IMR-90 (cell line): Measurements from ENCODE around the gene CEP126. TPM values are rescaled to one million over a fixed set of nuclear protein-coding genes. Genes with fewer than 3 reads are reported as not detected.
A peak's percentile ranks its signal among the peaks of the same experiment; 100 is the strongest.

Experiments used
- ATAC-seq: fragments of 200-7000 bp; cut with Tn5 transposase; 2 replicates; pipeline ENCODE4 v1.9.1; 2020; ENCODE audit warnings: low read depth, mild to moderate bottlenecking, moderate library complexity
- BruUV-seq: library from RNA; stranded (reverse); fragments of 400-500 nt; replicated peaks from 2 replicates; lab custom pipeline; 2021; lab: Mats Ljungman, UMichigan
- CTCF ChIA-PET: fragments of 300-600 bp; formaldehyde crosslinking; extraction: SDS; loops from one replicate; lab custom pipeline; 2021; ENCODE audit warnings: antibody characterized with exemption; lab: Yijun Ruan, JAX
- POLR2A ChIA-PET: fragments of 300-600 bp; sonication (Branson Sonifier 250); formaldehyde crosslinking; loops from one replicate; lab custom pipeline; 2022; ENCODE audit warnings: antibody characterized with exemption; ENCODE audit not compliant: unreplicated experiment; lab: Charles Lee
- DNase-seq: peaks from one replicate; pipeline ENCODE4 v3.0.0; 2013
- H2AFZ ChIP-seq: replicated peaks from 2 replicates; pipeline ENCODE3; 2013; ENCODE audit warnings: low read length, mild to moderate bottlenecking; ENCODE audit not compliant: poor library complexity
- H2AK5ac ChIP-seq: 2 replicates; pipeline ENCODE4 v1.6.1; 2013; ENCODE audit warnings: low read depth, low read length, inconsistent platforms
- H2AK9ac ChIP-seq: replicated peaks from 2 replicates; pipeline ENCODE3; 2013; ENCODE audit warnings: mild to moderate bottlenecking, low read depth, low read length, moderate library complexity; ENCODE audit not compliant: poor library complexity
- H2BK120ac ChIP-seq: 2 replicates; pipeline ENCODE4 v1.6.1; 2013; ENCODE audit warnings: low read depth, low read length, inconsistent platforms
- H2BK15ac ChIP-seq: 3 replicates; pipeline ENCODE4 v1.6.1; 2013; ENCODE audit warnings: low read depth, low read length, inconsistent platforms
- H2BK20ac ChIP-seq: 2 replicates; pipeline ENCODE4 v1.6.1; 2013; ENCODE audit warnings: low read depth, mild to moderate bottlenecking, inconsistent platforms, low read length, moderate library complexity
- H2BK5ac ChIP-seq: 2 replicates; pipeline ENCODE4 v1.6.1; 2013; ENCODE audit warnings: mild to moderate bottlenecking, low read depth, low read length, inconsistent platforms; ENCODE audit not compliant: poor library complexity, severe bottlenecking
- H3K14ac ChIP-seq: replicated peaks from 2 replicates; pipeline ENCODE4 v1.6.1; 2013; ENCODE audit warnings: low read depth, low read length, inconsistent platforms
- H3K18ac ChIP-seq: 2 replicates; pipeline ENCODE4 v1.6.1; 2013; ENCODE audit warnings: low read depth, low read length, control low read depth
- H3K23ac ChIP-seq: 2 replicates; pipeline ENCODE4 v1.6.1; 2013; ENCODE audit warnings: low read depth, low read length, inconsistent platforms
- H3K27ac ChIP-seq: 2 replicates; pipeline ENCODE4 v1.5.1; 2013; ENCODE audit warnings: mild to moderate bottlenecking, control low read depth, low read length; ENCODE audit not compliant: insufficient read depth
- H3K27me3 ChIP-seq: 2 replicates; pipeline ENCODE4 v1.6.1; 2013; ENCODE audit warnings: low read length; ENCODE audit not compliant: control insufficient read depth, insufficient read depth
- H3K36me3 ChIP-seq: 2 replicates; pipeline ENCODE4 v1.6.1; 2013; ENCODE audit warnings: low read length, mixed read lengths; ENCODE audit not compliant: control insufficient read depth, insufficient read depth
- H3K4ac ChIP-seq: 2 replicates; pipeline ENCODE4 v1.6.1; 2013; ENCODE audit warnings: low read depth, low read length, inconsistent platforms
- H3K4me1 ChIP-seq: 2 replicates; pipeline ENCODE4 v1.6.1; 2013; ENCODE audit warnings: low read length, mixed read lengths; ENCODE audit not compliant: control insufficient read depth, insufficient read depth
- H3K4me2 ChIP-seq: 2 replicates; pipeline ENCODE4 v1.6.1; 2013; ENCODE audit warnings: low read depth, mild to moderate bottlenecking, control low read depth, low read length, moderate library complexity
- H3K4me3 ChIP-seq: 2 replicates; pipeline ENCODE4 v1.5.1; 2013; ENCODE audit warnings: low read depth, mild to moderate bottlenecking, control low read depth, low read length, moderate library complexity; ENCODE audit not compliant: insufficient read depth
- H3K56ac ChIP-seq: 2 replicates; pipeline ENCODE4 v1.6.1; 2013; ENCODE audit warnings: low read length, inconsistent platforms; ENCODE audit not compliant: insufficient read depth; ENCODE audit errors: extremely low read depth
- H3K79me1 ChIP-seq, 2 experiments: 2 replicates each; pipeline ENCODE4 v1.6.1; 2013; ENCODE audit warnings: low read length in 2 of 2, inconsistent platforms in 1 of 2, low read depth in 1 of 2
- H3K9ac ChIP-seq: 2 replicates; pipeline ENCODE4 v1.6.1; 2013; ENCODE audit warnings: low read depth, low read length, control low read depth
- H3K9me1 ChIP-seq: 2 replicates; pipeline ENCODE4 v1.6.1; 2013; ENCODE audit warnings: low read length, inconsistent platforms; ENCODE audit not compliant: insufficient read depth
- H3K9me3 ChIP-seq: 2 replicates; pipeline ENCODE4 v1.6.1; 2013; ENCODE audit warnings: low read length; ENCODE audit not compliant: control insufficient read depth, insufficient read depth
- H4K20me1 ChIP-seq: 2 replicates; pipeline ENCODE4 v1.6.1; 2013; ENCODE audit warnings: low read length, inconsistent platforms; ENCODE audit not compliant: insufficient read depth
- H4K5ac ChIP-seq: 2 replicates; pipeline ENCODE4 v1.6.1; 2013; ENCODE audit warnings: mild to moderate bottlenecking, low read depth, low read length, control low read depth
- H4K8ac ChIP-seq, 2 experiments: 2 replicates each; pipeline ENCODE4 v1.6.1; 2013; ENCODE audit warnings: low read depth in 2 of 2, low read length in 2 of 2, control low read depth in 1 of 2, inconsistent platforms in 1 of 2
- H4K91ac ChIP-seq: 2 replicates; pipeline ENCODE4 v1.6.1; 2013; ENCODE audit warnings: low read depth, low read length, inconsistent platforms; ENCODE audit not compliant: insufficient read depth
- BHLHE40 ChIP-seq: fragments of 150-350 bp; IDR thresholded peaks from 2 replicates; pipeline ENCODE4 v1.6.1; 2016; ENCODE audit warnings: mild to moderate bottlenecking, low read depth, low read length
- CEBPB ChIP-seq: IDR thresholded peaks from 2 replicates; pipeline ENCODE4 v1.6.1; 2012; ENCODE audit warnings: low read depth, low read length, improper control_type of control experiment
- CHD1 ChIP-seq: IDR thresholded peaks from 2 replicates; pipeline ENCODE4 v1.6.1; 2012; ENCODE audit warnings: low read depth, low read length, improper control_type of control experiment
- FOS ChIP-seq: fragments of 150-350 bp; IDR thresholded peaks from 2 replicates; pipeline ENCODE4 v1.6.1; 2016; ENCODE audit warnings: low read depth, low read length
- MAFK ChIP-seq: IDR thresholded peaks from 2 replicates; pipeline ENCODE4 v1.6.1; 2012; ENCODE audit warnings: low read depth, low read length, improper control_type of control experiment
- MXI1 ChIP-seq: IDR thresholded peaks from 2 replicates; pipeline ENCODE4 v1.6.1; 2012; ENCODE audit warnings: low read depth, mild to moderate bottlenecking, low read length, moderate library complexity, borderline replicate concordance
- NFE2L2 ChIP-seq: fragments of 150-350 bp; IDR thresholded peaks from 2 replicates; pipeline ENCODE4 v1.6.1; 2016; ENCODE audit warnings: low read depth, mild to moderate bottlenecking, low read length
- POLR2A ChIP-seq: IDR thresholded peaks from 2 replicates; pipeline ENCODE4 v1.6.1; 2012; ENCODE audit warnings: mild to moderate bottlenecking, low read depth, low read length
- RAD21 ChIP-seq: IDR thresholded peaks from 2 replicates; pipeline ENCODE4 v1.6.1; 2012; ENCODE audit warnings: low read length, improper control_type of control experiment
- RFX5 ChIP-seq: IDR thresholded peaks from 2 replicates; pipeline ENCODE4 v1.8.0; 2012; ENCODE audit warnings: low read depth, mild to moderate bottlenecking, low read length, moderate library complexity
- SMC3 ChIP-seq: fragments of 150-350 bp; IDR thresholded peaks from 2 replicates; pipeline ENCODE4 v1.6.1; 2016; ENCODE audit warnings: low read depth, mild to moderate bottlenecking, antibody characterized with exemption, low read length, moderate library complexity
- WGBS, 2 experiments: methylation state at CpG; one replicate each; pipeline versions ENCODE4 v1.1.5 to v1.1.7; 2013; ENCODE audit warnings: missing lambda C conversion rate in 2 of 2; ENCODE audit not compliant: insufficient read length in 1 of 2; ENCODE audit errors: extremely low coverage in 2 of 2; 5-methylcytosine and 5-hydroxymethylcytosine counted together
- dilution Hi-C: fragments of 300-500 bp; cut with HindIII; formaldehyde crosslinking; loops from one replicate; pipeline ENCODE4 v1.14.3; 2018; ENCODE audit warnings: low sequenced_read_pairs; ENCODE audit not compliant: unreplicated experiment
- in situ Hi-C: fragments of 300-500 bp; cut with MboI; formaldehyde crosslinking; loops from 3 replicates; pipeline ENCODE4 v1.14.3; 2019; ENCODE audit warnings: low sequenced_read_pairs, inconsistent platforms, mixed read lengths
- intact Hi-C: fragments of 100-400 bp; cut with micrococcal nuclease; formaldehyde crosslinking; loops from 2 replicates; pipeline ENCODE4 v1.10.0; 2022
- polyA plus RNA-seq, 3 experiments: library from polyadenylated mRNA; depleted of rRNA; stranded (reverse); fragments of >200 nt; gene quantifications; 2 replicates each; pipeline ENCODE4 v1.2.3, GENCODE V29; 2012; ENCODE audit warnings: low replicate concordance in 1 of 3
- total RNA-seq: library from RNA; depleted of rRNA; stranded (reverse); fragments of >200 nt; gene quantifications from 2 replicates; pipeline ENCODE4 v1.2.3, GENCODE V29; 2012
- TF ChIP-seq, protein P1 (sequence below): conservative IDR thresholded peaks from 2 replicates; pipeline ENCODE4 v1.5.1; 2012; ENCODE audit warnings: mild to moderate bottlenecking, low read depth, low read length, improper control_type of control experiment
- TF ChIP-seq, protein P2 (sequence below): fragments of 150-350 bp; IDR thresholded peaks from 2 replicates; pipeline ENCODE4 v1.6.1; 2017; ENCODE audit warnings: mild to moderate bottlenecking, antibody characterized with exemption, low read length, low read depth

Gene CEP126
- total and polyA plus RNA-seq, 2 of the 4 experiments (the other 2 are of a cell fraction), result 0.72 to 1.4 TPM

DNA sequence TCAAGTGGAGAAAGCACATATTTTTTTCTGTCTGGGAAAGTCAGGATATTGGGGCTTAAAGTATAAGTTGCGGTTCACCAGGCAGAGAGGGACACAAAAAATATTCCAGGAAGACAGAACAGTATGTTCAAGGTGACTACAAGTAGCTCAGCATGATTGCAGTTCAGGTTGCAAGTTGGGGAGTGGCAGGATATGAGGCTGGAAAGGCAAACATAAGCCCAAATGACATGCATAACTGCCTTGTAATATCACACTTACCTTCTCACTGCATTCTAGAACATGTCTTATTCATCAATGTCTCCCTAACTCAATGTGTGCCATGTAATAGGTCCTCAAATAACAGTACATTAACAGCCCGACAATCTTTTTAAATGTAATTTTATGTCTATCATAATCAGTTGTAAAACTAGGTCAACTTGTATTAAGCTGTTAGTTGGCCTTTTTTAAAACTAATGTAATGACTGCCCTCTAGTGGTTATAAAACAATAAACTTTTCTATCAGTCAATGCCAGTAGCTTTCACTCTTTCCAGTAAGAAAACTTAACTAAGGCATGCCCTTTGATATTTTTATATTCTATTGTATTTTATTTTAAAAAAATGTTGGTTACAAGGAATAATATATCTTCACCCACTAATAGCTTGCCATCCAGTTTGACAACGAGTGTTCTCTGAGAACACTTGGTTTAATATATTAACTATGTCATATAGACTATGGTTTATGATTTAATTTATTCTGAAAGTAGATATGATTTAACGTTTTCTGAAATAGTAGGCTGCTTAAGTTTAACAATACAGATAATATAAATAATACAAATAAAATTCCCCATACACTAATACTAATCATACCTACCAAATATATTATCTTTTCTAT is 93.0 kb downstream of the CEP126 start:
- Histone ChIP-seq H4K91ac (0 out of 2 replicates have a peak overlapping the region, but pooled peaks have one; percentile 43), H3K4me2 (peak overlapping the region; percentile 46; the same call in 1 of the 2 replicates), H2AK9ac (no peak overlapping the region), H3K14ac (no peak overlapping the region), H3K9me3 (no peaks in the 10 kb centered on the region), H2AK5ac (0 out of 2 replicates have a peak overlapping the region, but pooled peaks have one; percentile 22), H2AFZ (peak overlapping the region; percentile 71), H3K27me3 (no peaks in the 10 kb centered on the region), H3K79me1 (no peaks in the 10 kb centered on the region), H3K9ac (no peak overlapping the region), H4K8ac (peak overlapping the region in 1 of 2 experiments; percentile 73; a peak in 2 of 4 replicates), H4K20me1 (no peaks in the 10 kb centered on the region), H3K4ac (peak overlapping the region; percentile 34; the same call in 1 of the 2 replicates), H2BK120ac (peak overlapping the region; percentile 65), H3K27ac (no peak overlapping the region), H4K5ac (no peak overlapping the region), H3K36me3 (no peaks in the 10 kb centered on the region), H3K23ac (peak overlapping the region; percentile 5; the same call in 1 of the 2 replicates), H2BK5ac (no peak overlapping the region), H3K4me3 (no peak overlapping the region), H2BK20ac (peak overlapping the region; percentile 45; the same call in 1 of the 2 replicates), H2BK15ac (0 out of 3 replicates have a peak overlapping the region, but pooled peaks have one; percentile 13), H3K56ac (no peak overlapping the region), H3K9me1 (0 out of 2 replicates have a peak, but pooled peaks cover 5% of the 10 kb centered on the region), H3K18ac (peak overlapping the region; percentile 22; the same call in 1 of the 2 replicates), H3K4me1 (peaks cover 10% of the 10 kb centered on the region)
- intact Hi-C loops (loop anchor here (1.0 to 5.0 kb wide), 4 partner anchors 91 to 576 kb away; partner anchors contain the start of genes ANGPTL5 and CEP126), in situ Hi-C loops (no loop called here), dilution Hi-C loops (no loop called here)
- POLR2A ChIA-PET, result interaction anchor here (0.6 kb wide), 1 partner anchor 178 kb away, joined by 3 read pairs; no protein-coding TSS in a partner anchor
- peak; percentile 66 for DNase-seq
- BruUV-seq, result no TSS peak
- WGBS, 2 experiments, result 100% methylated on average over 1 of the region's 4 CpGs; no CpG with 5 or more reads in 1 of the 2 experiments
- CTCF ChIA-PET, result interaction anchor here (0.6 to 4.6 kb wide), 6 partner anchors 34 to 561 kb away, joined by 3 to 58 read pairs (median 6); partner anchors contain the start of gene CEP126
- ATAC-seq, result peak; percentile 59; the same call in 1 of the 2 replicates
- TF ChIP-seq POLR2A (no peak), FOS (no peak), MAFK (no peak), BHLHE40 (no peak), RAD21 (peak; percentile 65), SMC3 (peak; percentile 55), MXI1 (no peak), RFX5 (no peak), CHD1 (no peak), CEBPB (no peak), NFE2L2 (no peak)
- TF ChIP-seq, protein P1, sequence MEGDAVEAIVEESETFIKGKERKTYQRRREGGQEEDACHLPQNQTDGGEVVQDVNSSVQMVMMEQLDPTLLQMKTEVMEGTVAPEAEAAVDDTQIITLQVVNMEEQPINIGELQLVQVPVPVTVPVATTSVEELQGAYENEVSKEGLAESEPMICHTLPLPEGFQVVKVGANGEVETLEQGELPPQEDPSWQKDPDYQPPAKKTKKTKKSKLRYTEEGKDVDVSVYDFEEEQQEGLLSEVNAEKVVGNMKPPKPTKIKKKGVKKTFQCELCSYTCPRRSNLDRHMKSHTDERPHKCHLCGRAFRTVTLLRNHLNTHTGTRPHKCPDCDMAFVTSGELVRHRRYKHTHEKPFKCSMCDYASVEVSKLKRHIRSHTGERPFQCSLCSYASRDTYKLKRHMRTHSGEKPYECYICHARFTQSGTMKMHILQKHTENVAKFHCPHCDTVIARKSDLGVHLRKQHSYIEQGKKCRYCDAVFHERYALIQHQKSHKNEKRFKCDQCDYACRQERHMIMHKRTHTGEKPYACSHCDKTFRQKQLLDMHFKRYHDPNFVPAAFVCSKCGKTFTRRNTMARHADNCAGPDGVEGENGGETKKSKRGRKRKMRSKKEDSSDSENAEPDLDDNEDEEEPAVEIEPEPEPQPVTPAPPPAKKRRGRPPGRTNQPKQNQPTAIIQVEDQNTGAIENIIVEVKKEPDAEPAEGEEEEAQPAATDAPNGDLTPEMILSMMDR, result peak; percentile 62
- TF ChIP-seq, protein P2, sequence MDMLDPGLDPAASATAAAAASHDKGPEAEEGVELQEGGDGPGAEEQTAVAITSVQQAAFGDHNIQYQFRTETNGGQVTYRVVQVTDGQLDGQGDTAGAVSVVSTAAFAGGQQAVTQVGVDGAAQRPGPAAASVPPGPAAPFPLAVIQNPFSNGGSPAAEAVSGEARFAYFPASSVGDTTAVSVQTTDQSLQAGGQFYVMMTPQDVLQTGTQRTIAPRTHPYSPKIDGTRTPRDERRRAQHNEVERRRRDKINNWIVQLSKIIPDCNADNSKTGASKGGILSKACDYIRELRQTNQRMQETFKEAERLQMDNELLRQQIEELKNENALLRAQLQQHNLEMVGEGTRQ, result no peak
